CD4-positive, CD25-positive, alpha-beta regulatory T cell (primary cell): ENCODE data around the gene KCNN1. TPM values are rescaled to one million over a fixed set of nuclear protein-coding genes. Genes with fewer than 3 reads are reported as not detected.
"Not testable (repeated sequence)": the region's sequence is repeated elsewhere in the genome, so short reads cannot be mapped to it uniquely, and the experiment has no call there.

Experiments
- ATAC-seq, 2 donors: fragments of 150-1000 bp; cut with Tn5 transposase; one replicate each; pipeline ENCODE4 v1.10.0; 2021; ENCODE audit warnings: low read depth in 2 of 2, moderate number of reproducible peaks in 2 of 2, moderate library complexity in 1 of 2
- DNase-seq, 3 donors: peaks; one replicate each; pipeline versions ENCODE4 v3.0.0 to v3.0.0-alpha.2; 2012 to 2022; ENCODE audit warnings: mixed read lengths in 1 of 3
- H3K27ac ChIP-seq: one replicate; pipeline ENCODE4 v1.7.0; 2013; ENCODE audit warnings: mild to moderate bottlenecking, low read length; ENCODE audit not compliant: insufficient read depth, poor library complexity, severe bottlenecking
- H3K27me3 ChIP-seq: one replicate; pipeline ENCODE4 v1.7.0; 2013; ENCODE audit warnings: low read length; ENCODE audit not compliant: control insufficient read depth, insufficient read depth
- H3K36me3 ChIP-seq: one replicate; pipeline ENCODE4 v1.7.0; 2013; ENCODE audit warnings: mild to moderate bottlenecking, low read length, moderate library complexity; ENCODE audit not compliant: control insufficient read depth, insufficient read depth
- H3K4me1 ChIP-seq: 2 replicates; pipeline ENCODE4 v1.7.0; 2013; ENCODE audit warnings: mild to moderate bottlenecking, low read length; ENCODE audit not compliant: insufficient read depth, control insufficient read depth, poor library complexity, severe bottlenecking
- H3K4me3 ChIP-seq: one replicate; pipeline ENCODE4 v1.7.0; 2013; ENCODE audit warnings: low read depth, mild to moderate bottlenecking, low read length, moderate library complexity
- H3K9me3 ChIP-seq, 2 experiments: 1 replicate in 1 of 2; 2 replicates in 1 of 2; pipeline ENCODE4 v1.7.0; 2013; ENCODE audit warnings: low read length in 2 of 2, mild to moderate bottlenecking in 1 of 2, moderate library complexity in 1 of 2; ENCODE audit not compliant: control insufficient read depth in 2 of 2
- H3K27ac Mint-ChIP-seq, 3 donors: one replicate each; pipeline ENCODE4 v1.8.0; 2020 to 2022; ENCODE audit warnings: mild to moderate bottlenecking in 3 of 3, mixed read lengths in 3 of 3, moderate library complexity in 2 of 3
- H3K27me3 Mint-ChIP-seq: one replicate; pipeline ENCODE4 v1.8.0; 2022; ENCODE audit warnings: mild to moderate bottlenecking, mixed read lengths
- H3K36me3 Mint-ChIP-seq: one replicate; pipeline ENCODE4 v1.8.0; 2020; ENCODE audit warnings: mixed read lengths
- H3K4me1 Mint-ChIP-seq, 4 donors: one replicate each; pipeline ENCODE4 v1.8.0; 2020 to 2022; ENCODE audit warnings: mixed read lengths in 4 of 4, mild to moderate bottlenecking in 1 of 4
- H3K4me3 Mint-ChIP-seq, 4 donors: one replicate each; pipeline ENCODE4 v1.8.0; 2020 to 2022; ENCODE audit warnings: mild to moderate bottlenecking in 4 of 4, mixed read lengths in 4 of 4, moderate library complexity in 3 of 4
- H3K9me3 Mint-ChIP-seq, 7 donors: one replicate each; pipeline ENCODE4 v1.8.0; 2020 to 2022; ENCODE audit warnings: mixed read lengths in 7 of 7, mild to moderate bottlenecking in 3 of 7, moderate library complexity in 2 of 7
- polyA plus RNA-seq, 4 donors: library from polyadenylated mRNA; unstranded; fragments of 300-500 nt; fragmentation: Illumina TruSeq; gene quantifications; one replicate each; pipeline ENCODE4 v1.2.3, GENCODE V29; 2021
- total RNA-seq: library from RNA; stranded (reverse); gene quantifications from one replicate; pipeline ENCODE4 v1.2.3, GENCODE V29; 2022

Gene KCNN1
- total and polyA plus RNA-seq, 5 donors from 2014 or later: not detected

DNA sequence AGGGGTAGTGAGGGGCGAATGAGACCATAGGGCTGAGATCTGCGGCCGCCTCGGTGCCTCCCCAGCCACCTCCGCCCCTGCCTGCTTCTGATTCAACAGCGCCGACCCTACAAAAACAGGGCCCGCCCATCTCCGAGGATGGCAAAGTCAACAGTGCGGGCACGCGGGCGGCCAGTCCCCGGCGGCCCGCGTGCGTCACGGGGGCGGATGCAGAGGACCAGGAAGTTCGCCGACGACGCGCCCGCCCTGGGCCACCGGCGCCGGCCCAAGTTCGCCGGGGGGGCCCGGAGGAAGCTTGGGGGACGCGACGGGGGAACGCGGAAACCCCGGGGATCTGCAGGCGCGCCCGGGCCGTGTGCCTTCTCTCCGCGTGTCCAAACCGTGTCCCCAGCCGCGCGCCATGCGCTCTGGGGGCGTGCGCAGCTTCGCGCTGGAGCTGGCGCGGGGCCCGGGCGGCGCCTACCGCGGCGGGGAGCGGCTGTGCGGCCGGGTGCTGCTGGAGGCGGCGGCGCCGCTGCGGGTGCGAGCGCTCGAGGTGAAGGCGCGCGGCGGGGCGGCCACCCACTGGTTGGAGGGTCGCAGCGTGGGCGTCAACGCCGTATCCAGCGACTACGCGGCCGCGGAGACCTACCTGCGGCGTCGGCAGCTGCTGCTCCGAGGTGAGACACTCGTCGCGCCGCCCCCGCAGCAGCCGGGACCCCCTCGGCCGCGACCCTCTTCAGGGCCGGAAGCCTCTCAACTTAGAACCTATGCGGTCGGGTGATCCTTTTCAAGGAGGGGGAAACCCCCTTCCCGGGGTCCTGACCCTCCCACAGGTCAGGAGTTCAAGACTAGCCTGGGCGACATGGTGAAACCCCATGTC, 34.2 kb downstream of the KCNN1 start:
- DNase-seq (peak; percentile 94 to 97 (median 96)), ATAC-seq (peak; percentile 83 to 84)
- Mint-ChIP-seq H3K4me3 (peak overlapping the region; percentile 91 to 93 (median 92)), H3K36me3 (no peaks in the 10 kb centered on the region), H3K27me3 (peaks cover 6% of the 10 kb centered on the region), H3K27ac (peak overlapping the region; percentile 71 to 100 (median 99)), H3K9me3 (peaks cover 0 to 1% (median 0%) of the 10 kb centered on the region in 7 donors), H3K4me1 (peaks cover 3 to 36% (median 12%) of the 10 kb centered on the region in 4 donors)
- H3K4me1 ChIP-seq: peaks cover 27% of the 10 kb centered on the region
- H3K27ac ChIP-seq: peak overlapping the region; percentile 94
- H3K9me3 ChIP-seq: no peaks in the 10 kb centered on the region
- no peaks in the 10 kb centered on the region for H3K36me3 ChIP-seq
- H3K4me3 ChIP-seq: peak overlapping the region; percentile 81
- H3K27me3 ChIP-seq: no peaks in the 10 kb centered on the region

GRCh38 chr19:18001777-18002345, 35.0 kb downstream of the KCNN1 start:
- peaks cover 3% of the 10 kb centered on the region for H3K27me3 Mint-ChIP-seq
- Histone ChIP-seq H3K4me1 (peaks cover 29% of the 10 kb centered on the region), H3K9me3 (no peaks in the 10 kb centered on the region), H3K27me3 (no peaks in the 10 kb centered on the region), H3K27ac (peak overlapping the region; percentile 94), H3K36me3 (no peaks in the 10 kb centered on the region), H3K4me3 (peak overlapping the region; percentile 81)
- peaks cover 3 to 39% (median 12%) of the 10 kb centered on the region in 4 donors for H3K4me1 Mint-ChIP-seq
- DNase-seq (no peak), ATAC-seq (no peak)
- peak overlapping the region; percentile 92 to 95 (median 94) for H3K27ac Mint-ChIP-seq
- peak overlapping the region; percentile 89 to 93 (median 92) for H3K4me3 Mint-ChIP-seq
- peaks cover 2% of the 10 kb centered on the region for H3K36me3 Mint-ChIP-seq
- peaks cover 0 to 3% (median 0%) of the 10 kb centered on the region in 7 donors for H3K9me3 Mint-ChIP-seq

DNA sequence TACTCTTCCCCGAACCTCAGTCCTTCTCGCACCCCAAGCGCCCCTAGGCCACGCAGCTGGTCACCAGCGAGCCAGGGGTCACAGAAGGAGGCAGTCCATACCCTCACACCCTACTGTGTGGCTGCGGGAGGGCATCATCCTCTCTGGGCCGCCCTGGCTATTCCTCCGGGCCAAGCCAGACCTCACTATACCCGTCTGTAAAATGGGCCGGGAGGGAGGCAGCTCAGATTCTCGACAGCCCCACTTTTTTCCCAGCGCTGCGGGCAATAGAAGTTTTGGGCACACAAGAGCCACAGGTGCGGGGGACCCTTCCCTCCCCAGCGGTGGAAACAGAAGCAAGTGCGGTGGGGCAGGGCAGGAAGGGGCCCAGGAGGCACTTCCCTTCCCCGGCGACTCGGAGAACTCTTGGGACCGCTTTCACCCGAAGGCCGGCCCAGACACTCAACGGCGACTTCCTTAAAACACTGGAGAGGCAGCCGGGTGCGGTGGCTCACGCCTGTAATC, 35.5 kb downstream of the KCNN1 start:
- ATAC-seq (no peak), DNase-seq (no peak)
- peaks cover 4% of the 10 kb centered on the region for H3K36me3 Mint-ChIP-seq
- peak overlapping the region; percentile 89 to 93 (median 92) for H3K4me3 Mint-ChIP-seq
- H3K27ac Mint-ChIP-seq: peak overlapping the region; percentile 91 to 94 (median 92)
- peak overlapping the region; percentile 81 for H3K4me3 ChIP-seq
- H3K4me1 Mint-ChIP-seq: peaks cover 5 to 39% (median 14%) of the 10 kb centered on the region in 4 donors
- peaks cover 34% of the 10 kb centered on the region for H3K4me1 ChIP-seq
- H3K9me3 ChIP-seq: no peaks in the 10 kb centered on the region
- peak overlapping the region; percentile 94 for H3K27ac ChIP-seq
- peaks cover 0 to 3% (median 0%) of the 10 kb centered on the region in 7 donors for H3K9me3 Mint-ChIP-seq
- H3K27me3 Mint-ChIP-seq: no peaks in the 10 kb centered on the region
- H3K36me3 ChIP-seq: no peaks in the 10 kb centered on the region
- no peaks in the 10 kb centered on the region for H3K27me3 ChIP-seq

- H3K27me3 ChIP-seq, ATAC-seq, H3K27ac ChIP-seq, H3K4me3 Mint-ChIP-seq, H3K36me3 Mint-ChIP-seq, H3K9me3 ChIP-seq, H3K4me3 ChIP-seq, H3K9me3 Mint-ChIP-seq, H3K27me3 Mint-ChIP-seq, DNase-seq, H3K27ac Mint-ChIP-seq: not testable (repeated sequence)
- peaks cover 24% of the 10 kb centered on the region for H3K36me3 ChIP-seq
- H3K4me1 ChIP-seq: peaks cover 38% of the 10 kb centered on the region
- H3K4me1 Mint-ChIP-seq: peaks cover 0 to 42% (median 14%) of the 10 kb centered on the region in 4 donors
Observed at GRCh38 chr19:18005750-18006149, 38.8 kb downstream of the KCNN1 start.

GRCh38 chr19:18007044-18007916, 40.4 kb downstream of the KCNN1 start:
- peak overlapping the region; percentile 92 for H3K27ac ChIP-seq
- H3K36me3 Mint-ChIP-seq: peaks cover 9% of the 10 kb centered on the region
- peak; percentile 66 to 69 for ATAC-seq

DNA sequence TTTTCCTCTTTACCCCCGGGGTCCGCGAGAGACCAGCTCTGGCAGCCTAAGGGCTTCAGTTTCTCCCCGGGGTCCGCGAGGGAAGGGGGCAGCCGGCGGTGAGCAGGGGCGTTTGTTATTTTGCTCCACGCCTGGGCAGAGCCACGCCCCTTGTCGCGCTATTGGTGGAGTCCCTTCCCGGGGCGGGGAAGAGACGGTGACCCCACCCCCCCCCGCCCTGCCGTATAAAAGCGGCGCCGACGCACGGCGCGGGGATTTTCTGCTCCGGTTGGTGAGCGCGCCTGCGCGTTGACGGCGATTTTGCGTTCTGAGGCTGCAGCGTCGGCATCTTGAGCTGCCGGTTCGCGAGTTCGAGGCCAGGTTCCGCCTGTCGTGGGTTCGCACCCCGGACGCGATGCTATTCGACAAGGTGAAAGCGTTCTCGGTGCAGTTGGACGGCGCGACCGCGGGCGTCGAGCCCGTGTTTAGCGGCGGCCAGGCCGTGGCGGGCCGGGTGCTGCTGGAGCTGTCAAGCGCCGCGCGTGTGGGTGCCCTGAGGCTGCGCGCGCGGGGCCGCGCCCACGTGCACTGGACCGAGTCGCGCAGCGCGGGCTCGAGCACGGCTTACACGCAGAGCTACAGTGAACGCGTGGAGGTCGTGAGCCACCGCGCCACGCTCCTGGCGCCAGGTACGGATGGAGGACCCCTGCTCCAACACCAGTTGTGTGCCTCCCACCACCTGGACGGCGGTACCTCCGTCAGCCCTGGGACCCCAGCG, 41.2 kb downstream of the KCNN1 start, which contains the start of gene ARRDC2:
Gene ARRDC2 (plus strand): TSS at position 254 of the 757 bp plus-strand sequence. CDS start 141 bp downstream, at position 395.
- DNase-seq (peak; percentile 86 to 94 (median 90)), ATAC-seq (peak; percentile 76 to 82)
- peaks cover 43% of the 10 kb centered on the region for H3K36me3 ChIP-seq
- peak within 1 kb of the TSS; percentile 67 for H3K4me3 ChIP-seq
- H3K27me3 ChIP-seq: no peaks in the 10 kb centered on the region
- peak within 1 kb of the TSS; percentile 87 to 97 (median 90) for H3K4me3 Mint-ChIP-seq
- no peaks in the 10 kb centered on the region for H3K27me3 Mint-ChIP-seq
- peaks cover 13% of the 10 kb centered on the region for H3K36me3 Mint-ChIP-seq
- peaks cover 28% of the 10 kb centered on the region for H3K4me1 ChIP-seq
- H3K27ac Mint-ChIP-seq: peak within 1 kb of the TSS; percentile 94 to 97 (median 96)
- peak within 1 kb of the TSS; percentile 92 for H3K27ac ChIP-seq
- peaks cover 0 to 43% (median 16%) of the 10 kb centered on the region in 4 donors for H3K4me1 Mint-ChIP-seq
- H3K9me3 Mint-ChIP-seq: peaks cover 0 to 2% (median 0%) of the 10 kb centered on the region in 7 donors
- no peaks in the 10 kb centered on the region for H3K9me3 ChIP-seq

More at GRCh38 chr19:18007044-18007916, 40.4 kb downstream of the KCNN1 start:
- H3K27ac Mint-ChIP-seq: peak overlapping the region; percentile 90 to 96 (median 94)
- peaks cover 0 to 2% (median 0%) of the 10 kb centered on the region in 7 donors for H3K9me3 Mint-ChIP-seq
- Histone ChIP-seq H3K36me3 (peaks cover 35% of the 10 kb centered on the region), H3K9me3 (no peaks in the 10 kb centered on the region), H3K4me3 (peak overlapping the region; percentile 67), H3K4me1 (peaks cover 31% of the 10 kb centered on the region), H3K27me3 (no peaks in the 10 kb centered on the region)
- H3K27me3 Mint-ChIP-seq: no peaks in the 10 kb centered on the region
- peak; percentile 69 to 80 (median 78) for DNase-seq
- peak overlapping the region; percentile 87 to 97 (median 90) for H3K4me3 Mint-ChIP-seq
- peaks cover 0 to 43% (median 15%) of the 10 kb centered on the region in 4 donors for H3K4me1 Mint-ChIP-seq
